Stimulated activated CD8-positive, alpha-beta memory T cell treated with anti-CD3 and anti-CD28 coated beads, Interleukin-7, amount 100 ng/mL, for 1 hour (primary cell): ENCODE measurements around the gene RGS3.
"Not testable (repeated sequence)": the region's sequence is repeated elsewhere in the genome, so short reads cannot be mapped to it uniquely, and the experiment has no call there.

ENCODE experiments used
- DNase-seq, 2 donors: peaks; one replicate each; pipeline ENCODE4 v3.0.0-alpha.2; 2020; ENCODE audit warnings: low read depth in 2 of 2

The RGS3 gene

DNA sequence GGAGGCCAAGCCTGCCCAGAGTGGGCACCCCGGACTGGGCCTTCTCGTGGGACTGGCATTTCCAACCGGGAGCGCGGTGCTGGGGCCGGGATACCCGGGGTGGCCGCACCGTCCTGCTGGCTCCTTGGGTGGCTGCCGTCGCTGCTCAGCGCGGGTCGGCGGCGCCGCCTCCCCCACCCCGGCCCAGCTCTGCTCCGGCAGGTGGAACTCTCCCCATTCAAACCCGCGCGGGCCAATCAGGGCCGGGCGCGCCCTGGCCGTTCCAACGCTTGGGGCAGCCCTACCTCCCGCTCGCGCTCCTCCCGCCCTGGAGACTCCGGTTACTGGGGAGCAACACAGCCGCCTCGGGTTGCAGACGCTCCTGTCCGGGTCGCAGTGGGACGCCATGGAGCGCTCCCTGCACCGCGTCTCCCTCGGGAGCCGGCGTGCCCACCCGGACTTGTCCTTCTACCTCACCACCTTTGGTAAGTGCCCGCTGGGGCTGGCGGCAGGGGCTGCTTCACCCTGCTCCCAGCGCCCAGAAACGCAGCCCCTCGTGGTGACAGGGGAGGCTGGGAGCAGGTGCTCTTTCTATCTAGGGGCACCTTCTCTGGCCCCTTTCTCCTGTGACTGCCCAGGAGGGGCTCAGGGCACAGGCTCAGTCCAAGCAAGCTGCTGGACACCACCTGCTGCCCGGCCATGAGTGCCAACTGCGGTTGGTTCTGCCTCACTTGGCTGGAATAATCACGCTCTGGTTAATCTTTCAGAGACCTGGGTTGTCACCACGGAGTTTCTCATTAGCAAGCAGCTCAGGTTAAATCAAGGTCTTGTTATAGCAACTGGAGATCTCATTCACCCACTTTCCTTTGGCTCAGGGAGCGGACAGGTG lies at the start of gene RGS3:
Gene RGS3 (plus strand): TSS at position 310 of the 868 bp plus-strand sequence. CDS start 76 bp downstream, at position 386.
- DNase-seq: no peak

DNA sequence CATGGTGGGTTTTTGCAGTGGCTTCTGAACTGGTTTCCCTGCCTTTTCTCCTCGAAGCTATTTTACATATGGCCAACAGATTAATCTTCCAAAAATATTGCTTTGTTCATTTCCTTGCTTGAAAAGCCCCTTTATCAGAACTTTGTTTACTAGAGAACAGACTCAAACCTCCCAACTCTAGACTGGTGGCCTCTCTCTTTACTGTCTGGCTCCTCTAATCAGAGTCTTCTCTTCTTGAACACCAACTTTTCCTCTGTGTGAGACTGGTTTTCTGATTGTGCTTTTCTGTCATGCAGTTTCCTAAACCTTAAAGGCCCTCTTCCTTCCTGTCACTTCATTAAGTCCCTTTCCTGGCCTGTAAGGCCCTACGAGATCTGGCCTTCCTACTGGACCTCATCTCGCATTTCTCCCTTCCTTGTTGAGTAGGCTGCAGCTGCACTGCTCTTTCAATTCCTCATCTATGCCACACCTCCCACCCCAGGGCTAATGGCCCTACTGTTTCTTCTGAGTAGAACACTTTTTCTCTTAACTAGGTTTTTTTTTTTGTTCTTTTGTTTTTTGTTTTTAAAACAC lies 47.3 kb upstream of the RGS3 start:
- no peak for DNase-seq

DNA sequence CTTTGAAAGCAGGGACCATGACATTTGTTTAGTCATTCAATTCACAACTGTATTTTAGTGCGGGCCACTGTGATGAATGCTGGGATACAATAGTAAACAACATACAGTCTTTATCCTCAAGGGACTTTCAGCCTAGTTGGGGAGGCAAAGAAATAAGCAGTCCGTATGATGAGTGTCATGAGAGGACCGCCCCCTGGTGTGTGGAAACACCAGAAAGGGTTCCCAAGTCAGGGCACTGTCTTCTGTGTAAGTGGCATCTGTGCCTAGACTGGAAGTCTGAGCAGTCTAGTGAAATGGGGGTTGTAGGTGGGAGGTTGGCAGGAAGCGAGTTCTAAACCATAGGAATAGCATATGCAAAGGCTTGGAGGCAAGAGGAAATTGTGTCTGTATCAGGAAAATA lies 46.2 kb upstream of the RGS3 start:
- DNase-seq: no peak

- no peak for DNase-seq
These were observed 41.8 kb upstream of the RGS3 start for GRCh38 chr9:113421726-113422125.

GRCh38 chr9:113425072-113425471 lies 38.5 kb upstream of the RGS3 start:
- no peak for DNase-seq

GRCh38 chr9:113426701-113427100 lies 36.8 kb upstream of the RGS3 start:
- DNase-seq: no peak

DNA sequence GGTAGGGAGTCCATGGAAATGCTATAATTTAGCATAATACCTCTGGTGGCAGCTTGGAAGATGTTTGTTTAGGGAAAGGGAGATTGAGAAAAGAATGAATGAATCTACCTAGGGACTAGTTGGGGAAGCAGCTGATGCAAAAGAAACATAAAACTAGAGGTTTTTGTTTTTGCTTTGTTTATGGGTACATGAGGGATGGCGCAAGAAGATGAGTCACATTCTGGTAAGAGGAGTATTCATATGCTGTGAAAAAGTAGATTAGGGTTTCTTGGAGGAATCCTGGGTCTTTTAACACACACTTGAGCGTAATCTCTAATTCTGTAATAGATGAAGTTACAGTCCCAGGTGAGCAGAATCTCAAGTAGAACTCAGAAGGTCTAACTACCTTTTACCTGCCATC lies 35.9 kb upstream of the RGS3 start:
- DNase-seq: no peak

- no peak for DNase-seq
These were observed 35.4 kb upstream of the RGS3 start for GRCh38 chr9:113428062-113428615.

- DNase-seq: no peak
These were observed 32.3 kb upstream of the RGS3 start for GRCh38 chr9:113431191-113431590.

DNA sequence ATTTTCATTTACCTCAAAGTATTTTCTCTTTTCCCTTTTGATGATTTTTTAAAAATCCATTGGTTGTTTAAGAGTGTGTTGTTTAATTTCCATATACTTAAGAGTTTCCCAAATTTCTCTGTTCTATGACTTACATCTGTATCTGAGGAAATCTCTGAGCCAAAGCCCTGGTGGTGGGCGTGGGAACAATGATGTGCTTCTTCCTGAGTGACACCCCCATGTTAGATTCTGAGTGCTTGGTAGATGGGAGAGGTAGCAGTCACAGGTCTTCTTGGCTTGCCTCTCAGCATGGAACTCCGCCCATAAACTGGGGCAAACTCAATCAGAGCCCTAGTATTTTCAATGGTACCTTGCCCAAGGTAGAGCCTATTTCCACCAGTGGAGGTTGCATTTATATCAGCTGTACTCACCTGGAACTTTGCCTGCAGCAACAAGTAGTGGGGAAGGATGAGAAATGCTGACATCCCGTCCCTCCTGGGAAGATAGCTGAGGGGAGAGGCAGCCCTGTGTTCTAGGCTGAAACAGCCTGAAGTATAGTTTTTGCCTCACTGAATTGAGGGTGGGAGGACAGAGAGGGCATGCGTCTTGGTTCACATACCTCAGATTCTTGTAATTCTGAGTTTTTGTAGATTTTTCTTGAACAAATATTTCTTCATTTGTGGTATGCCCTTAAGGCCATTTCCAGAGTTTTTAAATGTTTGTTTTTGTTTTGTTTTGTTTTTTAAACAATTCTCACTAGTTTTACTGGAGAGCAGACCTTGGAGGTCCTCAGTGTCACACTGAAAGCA lies 26.6 kb upstream of the RGS3 start:
- DNase-seq: no peak

GRCh38 chr9:113437716-113438115 lies 25.8 kb upstream of the RGS3 start:
- not testable (repeated sequence) for DNase-seq

DNA sequence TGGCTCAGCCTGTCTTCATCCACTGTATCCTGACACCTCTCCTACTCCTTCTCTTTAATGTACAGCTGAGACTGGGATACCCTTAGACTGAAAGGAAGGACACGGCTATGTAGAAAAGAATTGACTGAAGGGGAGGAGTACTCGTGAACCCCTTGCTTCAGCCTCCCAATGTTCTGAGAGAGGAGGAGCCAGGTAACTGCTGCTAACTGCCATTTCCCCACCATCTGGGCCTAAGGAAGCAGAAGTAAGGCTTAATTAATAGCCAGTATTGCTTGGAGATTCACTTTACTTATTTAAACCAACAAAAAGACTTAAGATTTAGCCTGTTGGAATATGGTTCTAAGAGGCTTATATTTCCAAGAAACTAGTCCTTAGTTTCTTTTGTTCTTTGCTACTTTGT lies 18.8 kb upstream of the RGS3 start:
- no peak for DNase-seq

GRCh38 chr9:113446323-113446740 lies 17.2 kb upstream of the RGS3 start:
- DNase-seq: no peak

DNA sequence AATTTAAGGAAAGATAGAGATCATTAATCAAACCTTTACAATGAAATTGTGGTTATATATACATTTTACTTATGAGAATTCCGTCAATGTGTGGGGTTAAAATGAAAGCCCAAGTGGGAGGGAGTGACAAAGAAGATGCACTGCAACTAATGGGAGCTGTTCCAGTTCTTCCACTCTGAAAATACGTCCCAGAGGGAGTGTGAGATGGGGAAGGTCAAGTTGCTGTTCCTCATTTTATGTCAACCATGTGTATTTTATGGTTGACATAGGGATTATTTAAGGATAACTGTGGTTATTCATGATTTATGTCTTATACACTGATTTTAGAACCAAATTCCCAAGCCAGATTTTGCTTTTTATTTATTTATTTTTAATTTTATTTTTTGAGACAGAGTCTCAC lies 14.2 kb upstream of the RGS3 start:
- no peak for DNase-seq

- no peak for DNase-seq
These were observed 11.4 kb upstream of the RGS3 start for GRCh38 chr9:113452113-113452605.

DNA sequence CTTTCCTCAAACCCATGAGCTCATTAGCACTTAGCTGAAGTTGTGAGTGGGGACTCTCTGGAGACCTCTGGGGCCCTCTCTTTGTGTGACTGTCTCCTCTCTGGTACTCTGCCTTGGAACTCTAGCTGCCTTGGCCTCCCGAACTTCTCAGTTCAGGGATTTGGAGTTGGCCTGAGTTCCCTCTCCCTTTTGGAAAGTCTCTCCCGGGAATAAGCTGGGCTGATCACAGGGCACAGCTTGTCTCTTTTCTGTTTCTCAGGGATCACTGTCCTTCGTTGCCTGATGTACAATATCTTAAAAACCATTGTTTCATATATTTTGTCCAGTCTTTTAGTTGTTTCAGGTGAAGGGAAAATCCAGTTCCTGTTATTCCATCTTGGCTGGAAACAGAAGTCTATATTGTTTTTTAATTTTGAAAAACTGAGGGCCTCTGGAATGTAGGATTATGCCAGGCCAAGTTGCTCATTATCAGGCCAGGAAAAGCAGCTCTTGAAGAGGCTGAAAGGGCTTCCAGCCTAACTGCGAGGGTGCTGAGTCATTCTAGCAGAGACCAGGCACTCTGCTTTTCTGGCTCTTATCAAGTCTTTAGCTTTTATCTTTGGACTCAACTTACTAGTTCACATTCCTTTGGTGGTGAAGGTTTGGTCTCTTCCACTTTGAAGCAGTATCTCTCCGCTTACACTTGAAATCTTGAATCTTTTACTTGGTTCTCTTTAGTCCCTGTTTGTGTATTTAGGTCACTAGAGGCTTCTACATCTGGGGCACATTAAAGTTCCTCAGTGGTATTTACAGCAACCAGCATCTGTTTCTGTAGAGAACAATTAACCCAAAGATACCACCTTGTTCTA lies 8.4 kb upstream of the RGS3 start:
- no peak for DNase-seq

DNA sequence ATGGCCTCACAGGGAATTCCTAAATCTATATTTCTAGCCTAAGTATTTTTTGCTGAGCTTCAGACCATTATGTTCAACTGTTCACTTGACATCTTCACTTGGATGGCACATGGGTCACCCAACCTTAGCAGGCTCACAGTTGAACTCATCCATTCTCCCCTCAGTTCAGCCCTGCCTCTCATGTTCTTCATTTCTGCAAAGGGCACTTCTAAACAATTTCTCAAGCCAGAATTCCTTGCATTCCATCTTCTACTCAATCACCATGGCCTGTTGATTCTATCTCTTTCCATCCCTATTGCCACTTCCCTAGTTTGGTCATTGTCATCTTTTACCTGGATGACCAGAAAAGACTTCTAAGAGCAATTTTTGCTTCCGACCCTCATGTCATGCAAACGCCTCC lies 7.3 kb upstream of the RGS3 start:
- DNase-seq: no peak

DNA sequence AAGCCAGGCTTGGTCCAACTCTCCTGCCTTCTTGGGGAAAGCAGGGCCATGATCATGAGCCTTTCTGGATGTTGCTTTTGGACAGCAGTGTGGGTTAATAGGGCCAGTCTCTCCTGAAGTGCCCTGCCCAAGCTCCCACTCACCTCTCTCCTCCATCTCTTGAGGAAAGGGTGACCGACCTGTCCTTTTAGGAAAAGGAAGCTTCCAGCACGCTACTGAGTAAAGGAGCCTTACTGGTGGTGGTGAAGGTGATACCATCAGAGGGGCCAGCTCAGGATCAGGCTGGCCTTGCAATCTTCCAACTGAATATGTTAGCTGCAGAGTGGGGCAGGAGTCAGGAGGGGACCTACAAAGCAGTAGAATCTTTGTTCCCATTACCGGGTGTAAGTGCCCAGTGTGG lies 2.2 kb upstream of the RGS3 start:
- DNase-seq: no peak

DNA sequence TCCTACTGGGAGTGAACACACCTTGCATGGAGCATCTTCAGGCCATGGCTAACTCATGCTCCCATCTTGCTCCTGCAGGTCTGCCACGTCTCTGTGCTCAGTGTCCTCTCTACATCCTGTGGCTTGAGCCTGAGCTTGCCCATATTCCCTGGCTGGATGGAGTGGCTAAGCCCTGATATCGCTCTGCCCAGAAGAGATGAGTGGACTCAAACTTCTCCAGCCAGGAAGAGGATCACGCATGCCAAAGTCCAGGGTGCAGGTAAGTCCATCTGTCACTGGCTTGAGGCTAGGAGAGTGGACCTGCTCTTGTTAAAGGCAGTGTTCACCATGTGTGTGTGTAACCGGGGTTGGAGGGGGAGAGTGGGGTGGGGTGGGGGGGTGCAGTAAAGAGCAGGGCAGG lies 1.6 kb upstream of the RGS3 start:
- no peak for DNase-seq

DNA sequence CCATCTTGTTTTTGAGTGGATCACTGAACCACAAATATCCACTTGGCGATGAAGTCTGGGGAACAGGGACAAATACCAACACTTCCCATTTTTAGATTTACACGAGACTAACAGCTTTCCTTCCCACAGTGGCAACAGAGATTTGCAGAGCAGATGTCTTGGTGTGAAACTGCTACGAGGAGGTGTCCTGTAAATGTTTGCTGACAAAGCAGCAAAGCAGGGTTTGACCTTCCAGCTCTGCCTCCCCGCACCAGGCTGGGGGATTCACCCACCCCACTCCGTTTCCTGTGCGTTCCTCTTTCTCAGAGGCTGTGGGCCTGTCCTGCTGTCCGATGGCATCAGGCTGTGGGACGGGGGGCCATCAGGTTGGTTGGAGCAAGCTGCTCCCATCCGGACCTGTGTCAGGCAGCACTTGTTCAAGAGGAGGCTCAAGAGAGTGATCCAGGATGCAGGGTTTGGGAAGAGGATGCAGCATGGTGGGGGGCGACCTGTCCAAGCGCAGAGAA lies 693 bp upstream of the RGS3 start:
- DNase-seq: no peak

DNA sequence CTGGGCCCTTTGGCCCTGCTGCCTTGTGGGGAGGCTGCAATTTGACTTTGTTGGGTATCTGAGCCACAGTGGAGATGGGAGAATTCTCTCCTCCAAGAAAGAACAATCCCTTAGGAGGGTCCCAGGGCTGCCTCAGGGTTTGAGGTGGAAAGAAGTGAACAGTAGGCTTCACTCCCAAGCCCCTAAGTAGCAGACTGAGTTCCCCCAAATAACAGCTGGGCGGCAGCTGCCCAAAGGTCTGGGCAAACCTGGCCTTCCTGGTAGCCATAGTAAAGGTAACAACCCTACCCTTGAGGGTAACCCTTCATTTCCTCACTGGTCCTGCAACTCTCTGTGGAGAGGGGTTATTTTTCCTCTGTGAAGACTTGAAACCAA lies 746 bp downstream of the RGS3 start:
- DNase-seq: no peak
